ENCODE measurements around the gene C22orf31. TPM values are rescaled to one million over a fixed set of nuclear protein-coding genes. Genes with fewer than 3 reads are reported as not detected.

The C22orf31 gene
- total RNA-seq, 1 donor from 2014 or later: not detected

DNA sequence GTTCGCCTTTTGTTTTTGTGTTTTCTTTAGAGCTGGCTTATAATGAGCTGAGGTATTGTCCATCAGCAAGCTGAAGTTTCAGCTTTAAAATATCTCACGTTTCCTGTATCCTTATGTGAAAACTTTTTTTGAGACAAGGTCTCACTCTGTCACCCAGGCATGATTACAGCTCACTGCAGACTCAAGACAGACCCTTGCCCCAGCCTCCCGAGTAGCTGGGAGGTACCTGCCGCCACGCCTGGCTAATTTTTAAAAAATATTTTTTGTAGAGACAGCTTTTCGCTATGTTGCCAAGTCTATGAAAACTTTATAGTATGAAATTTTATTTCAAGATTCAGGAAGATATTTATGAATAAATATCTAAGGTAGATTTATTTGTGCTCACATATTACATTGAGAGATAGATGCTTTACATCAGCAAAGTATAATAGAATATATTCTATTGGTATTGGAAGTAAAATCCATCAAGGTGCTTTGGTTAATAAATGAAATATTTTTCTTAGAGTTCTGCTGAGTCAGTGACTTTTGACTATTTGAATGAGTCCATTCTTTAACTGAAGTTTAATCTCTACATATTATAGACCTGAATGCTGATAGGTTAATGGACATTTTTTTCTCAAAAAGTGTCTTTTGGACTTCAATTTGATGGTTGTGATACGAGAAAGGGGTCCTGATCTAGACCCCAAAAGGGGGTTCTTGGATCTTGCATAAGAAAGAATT is 21.4 kb upstream of the C22orf31 start:
- no peak overlapping the region for H3K4me3 ChIP-seq (ENCODE audit: low read depth, low read length)
- DNase-seq (ENCODE audit: low read depth): no peak
- TF ChIP-seq CTCF (conservative IDR thresholded peaks at IDR 0.05; ENCODE audit: low read depth, low read length): no peak

DNA sequence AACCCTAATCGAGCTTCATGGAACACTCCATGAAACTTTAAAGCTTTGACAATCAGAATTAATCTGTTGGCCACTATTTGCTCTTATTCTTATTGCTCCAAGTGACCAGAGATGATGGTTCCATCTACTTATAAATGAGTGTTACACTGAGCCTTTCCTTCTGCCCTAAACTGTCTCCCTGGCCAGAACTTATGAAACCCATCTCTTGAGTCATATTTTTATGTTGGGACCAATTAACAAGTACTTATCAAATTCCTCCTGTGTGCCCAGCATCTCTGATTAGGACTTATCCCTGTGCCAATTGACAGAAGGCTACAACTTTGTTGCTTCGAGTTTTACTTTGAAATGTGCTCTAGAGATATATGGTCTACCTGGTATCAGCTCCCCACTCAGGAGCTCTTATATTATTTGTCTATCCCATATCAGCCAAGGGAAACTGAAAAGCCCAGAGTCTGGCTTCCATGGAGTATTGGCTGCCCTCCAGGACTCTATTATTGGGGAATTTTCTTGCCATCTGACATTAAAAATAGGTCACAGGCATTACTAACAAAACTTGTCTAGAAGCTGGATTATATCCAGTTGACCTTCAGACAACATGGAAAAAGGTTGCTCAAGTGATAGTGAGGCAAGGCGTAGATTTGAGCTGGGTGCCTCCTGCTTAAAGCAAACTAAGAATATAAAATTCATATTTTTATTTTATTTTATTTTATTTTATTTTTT is 20.0 kb upstream of the C22orf31 start:
- no peak for DNase-seq (ENCODE audit: low read depth)
- TF ChIP-seq CTCF (conservative IDR thresholded peaks at IDR 0.05; ENCODE audit: low read depth, low read length): no peak
- no peak overlapping the region for H3K4me3 ChIP-seq (ENCODE audit: low read depth, low read length)

GRCh38 chr22:29080106-29080975 is 18.7 kb upstream of the C22orf31 start:
- H3K4me3 ChIP-seq (ENCODE audit: low read depth, low read length): no peak overlapping the region
- TF ChIP-seq CTCF (conservative IDR thresholded peaks at IDR 0.05; ENCODE audit: low read depth, low read length): no peak
- DNase-seq (ENCODE audit: low read depth): no peak

DNA sequence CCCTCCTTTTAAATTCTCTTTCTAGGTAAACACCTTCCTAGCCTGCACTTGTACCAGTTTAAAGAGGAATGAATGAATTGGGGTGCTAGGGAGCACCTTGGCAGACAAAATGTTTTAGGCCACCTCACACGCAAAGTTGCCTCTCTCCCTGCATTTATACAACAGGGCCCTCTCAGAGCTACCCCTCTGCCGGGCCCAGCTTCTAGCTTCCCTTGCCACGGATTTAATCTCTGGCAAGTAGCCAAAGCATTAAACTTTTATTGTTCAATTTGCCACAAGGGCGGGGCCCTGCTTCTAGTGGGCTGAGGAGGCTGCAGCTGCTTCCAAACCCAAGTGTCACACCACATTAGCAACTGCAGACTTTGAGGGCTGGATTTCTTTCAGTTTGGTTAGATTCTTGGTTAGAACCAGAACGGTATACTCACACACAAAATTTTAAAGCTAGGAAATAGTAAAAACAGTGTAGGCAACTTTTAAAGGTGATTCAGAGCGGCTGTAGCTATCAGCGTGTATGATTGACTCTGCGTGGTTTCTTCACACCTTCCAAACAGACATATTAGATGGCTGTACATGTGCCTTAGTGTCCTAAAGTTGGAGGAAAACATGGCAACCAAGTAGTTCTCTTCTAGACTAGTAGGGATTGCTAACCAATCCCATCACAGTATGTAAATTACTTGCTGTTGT is 17.7 kb upstream of the C22orf31 start:
- DNase-seq (ENCODE audit: low read depth): no peak
- H3K4me3 ChIP-seq (ENCODE audit: low read depth, low read length): no peak overlapping the region
- no peak for TF ChIP-seq CTCF (conservative IDR thresholded peaks at IDR 0.05; ENCODE audit: low read depth, low read length)

DNA sequence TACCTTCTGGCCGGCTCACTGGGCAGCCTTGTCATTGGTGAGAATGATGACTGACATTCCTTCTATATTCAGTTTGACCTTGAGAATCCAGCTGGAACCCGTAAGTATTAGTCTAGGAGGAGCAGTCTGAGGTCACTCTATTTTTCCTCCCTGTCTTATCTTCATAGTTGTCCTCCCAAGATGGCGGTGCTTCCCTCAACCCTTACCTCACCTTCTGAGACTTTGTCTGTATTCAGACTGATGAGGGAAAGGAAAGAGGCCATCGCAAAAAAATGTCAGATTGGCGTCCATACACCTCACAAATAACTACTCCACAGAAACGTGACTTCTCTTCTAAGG is 17.2 kb upstream of the C22orf31 start:
- no peak overlapping the region for H3K4me3 ChIP-seq (ENCODE audit: low read depth, low read length)
- no peak for TF ChIP-seq CTCF (conservative IDR thresholded peaks at IDR 0.05; ENCODE audit: low read depth, low read length)
- no peak for DNase-seq (ENCODE audit: low read depth)

DNA sequence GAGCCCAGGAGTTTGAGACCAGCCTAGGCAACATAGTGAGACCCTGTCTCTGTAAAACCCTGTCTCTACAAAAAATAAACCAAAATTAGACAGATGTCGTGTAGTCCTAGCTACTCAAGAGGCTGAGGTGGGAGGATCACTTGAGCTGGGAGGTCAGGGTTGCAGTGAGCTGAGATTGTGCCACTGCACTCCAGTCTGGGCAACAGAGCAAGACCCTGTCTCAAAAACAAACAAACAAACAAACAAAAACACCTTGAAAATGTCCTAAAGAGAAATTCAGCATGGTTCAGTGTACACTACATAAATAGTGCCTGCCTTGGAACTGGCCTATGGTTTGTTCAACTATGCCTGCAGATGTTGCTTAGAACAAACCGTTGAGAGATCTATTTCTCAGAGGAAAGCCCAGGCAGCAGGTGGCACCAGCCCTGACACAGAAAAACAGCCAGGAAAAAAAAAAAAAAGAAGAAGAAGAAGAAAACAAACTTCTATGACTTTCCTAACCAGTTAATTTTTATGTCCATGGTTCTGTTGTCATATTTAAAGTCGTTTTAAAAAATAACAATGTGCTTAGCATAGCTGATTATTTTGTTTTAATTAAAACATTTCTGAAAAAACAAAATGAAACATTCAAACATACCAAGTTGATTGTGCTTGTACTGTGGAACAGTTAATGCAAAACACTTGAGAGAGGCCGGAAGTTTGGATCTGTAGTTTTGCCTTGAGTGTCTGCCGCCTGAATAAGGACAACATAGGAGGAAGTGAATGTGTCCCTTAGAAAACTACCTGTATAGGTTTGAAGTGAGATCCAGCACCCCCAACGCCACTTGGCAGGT is 16.6 kb upstream of the C22orf31 start:
- peak; percentile 35 for TF ChIP-seq CTCF (conservative IDR thresholded peaks at IDR 0.05; ENCODE audit: low read depth, low read length)
- no peak overlapping the region for H3K4me3 ChIP-seq (ENCODE audit: low read depth, low read length)
- DNase-seq (ENCODE audit: low read depth): no peak
